Femur (tissue), 1 donor: ENCODE measurements around the gene CD59.

Experiments used
- DNase-seq: peaks from one replicate; pipeline ENCODE4 v3.0.0-alpha.2; 2017

CD59 gene, protein sequence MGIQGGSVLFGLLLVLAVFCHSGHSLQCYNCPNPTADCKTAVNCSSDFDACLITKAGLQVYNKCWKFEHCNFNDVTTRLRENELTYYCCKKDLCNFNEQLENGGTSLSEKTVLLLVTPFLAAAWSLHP

GRCh38 chr11:33736148-33736812 lies at the start of gene CD59:
TSS of gene CD59 (minus strand) at chr11:33736423. CDS start at chr11:33722445, 13,978 bp downstream.
- peak; percentile 95 for DNase-seq

- no peak for DNase-seq
Observed at GRCh38 chr11:33785609-33786008, 49.4 kb upstream of the CD59 start.

DNA sequence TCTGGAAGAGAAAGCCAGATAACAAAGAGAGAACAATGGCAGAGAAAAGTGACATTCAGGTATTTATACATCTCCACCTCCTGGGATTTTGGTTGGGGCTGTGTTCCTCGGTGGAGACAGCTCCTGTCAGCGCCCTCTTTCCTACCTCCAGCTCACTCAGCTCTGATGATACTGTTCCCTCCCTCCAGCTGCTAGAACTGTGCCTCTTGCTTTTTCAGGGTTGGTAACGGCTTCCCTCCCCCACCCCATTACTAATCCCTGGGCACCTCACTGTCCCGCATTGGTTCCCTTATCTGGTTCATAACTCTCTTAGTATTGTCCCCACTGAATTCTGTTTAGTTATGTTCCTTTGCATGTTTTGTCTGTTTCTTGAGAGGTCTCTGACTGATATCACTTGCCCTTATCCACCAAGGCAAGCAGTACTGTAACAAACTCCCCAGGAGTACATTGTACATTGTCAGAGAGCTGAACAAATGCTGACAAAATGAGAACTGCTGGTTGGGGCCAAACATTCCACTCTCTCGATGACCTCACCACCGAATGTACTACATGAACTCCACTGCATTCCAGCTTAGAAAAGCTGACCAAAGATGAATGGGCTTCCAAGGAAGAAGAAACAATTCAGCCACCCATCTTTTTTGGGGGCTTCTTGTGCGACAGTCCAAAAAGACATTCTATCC lies 43.8 kb upstream of the CD59 start:
- peak; percentile 52 for DNase-seq

DNA sequence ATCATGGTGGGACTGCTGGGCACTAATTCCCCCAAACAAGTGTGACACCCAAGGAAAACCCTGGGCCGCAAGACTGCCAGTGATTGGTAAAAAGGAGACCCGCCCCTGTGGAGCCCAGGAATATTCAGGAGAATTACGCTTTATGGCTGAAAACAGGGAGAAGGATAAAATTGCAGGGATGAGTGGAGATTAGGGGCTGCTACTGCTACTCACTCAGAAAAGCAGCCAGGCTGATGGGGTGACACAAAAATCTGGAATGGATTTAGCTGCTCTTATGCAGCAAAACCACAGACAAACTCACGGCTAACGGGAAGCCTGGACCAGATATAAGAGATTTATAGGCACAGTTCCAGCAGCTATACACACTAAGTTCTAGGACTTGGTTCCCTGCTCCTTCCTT lies 42.5 kb upstream of the CD59 start:
- DNase-seq: peak; percentile 75

- DNase-seq: no peak
Observed at GRCh38 chr11:33777906-33778305, 41.7 kb upstream of the CD59 start.

GRCh38 chr11:33775832-33776470 lies 39.7 kb upstream of the CD59 start:
- DNase-seq: no peak

DNA sequence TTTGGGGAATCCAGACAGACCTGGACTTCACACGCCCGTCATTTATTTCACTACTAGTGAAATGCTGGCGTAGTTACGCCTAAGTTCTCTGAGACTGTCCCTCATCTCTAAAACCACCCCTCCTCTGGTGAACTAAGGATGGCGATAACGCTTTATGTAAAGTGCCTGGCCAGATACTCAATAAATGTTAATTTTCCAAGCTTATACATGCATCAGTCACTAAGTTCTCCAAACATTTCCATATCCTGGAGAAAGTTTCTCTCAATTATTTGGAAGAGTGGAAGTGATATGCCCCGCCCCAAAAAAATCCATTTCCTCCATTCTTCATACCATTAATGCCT lies 39.2 kb upstream of the CD59 start:
- no peak for DNase-seq

GRCh38 chr11:33774736-33775466 lies 38.7 kb upstream of the CD59 start:
- DNase-seq: no peak

DNA sequence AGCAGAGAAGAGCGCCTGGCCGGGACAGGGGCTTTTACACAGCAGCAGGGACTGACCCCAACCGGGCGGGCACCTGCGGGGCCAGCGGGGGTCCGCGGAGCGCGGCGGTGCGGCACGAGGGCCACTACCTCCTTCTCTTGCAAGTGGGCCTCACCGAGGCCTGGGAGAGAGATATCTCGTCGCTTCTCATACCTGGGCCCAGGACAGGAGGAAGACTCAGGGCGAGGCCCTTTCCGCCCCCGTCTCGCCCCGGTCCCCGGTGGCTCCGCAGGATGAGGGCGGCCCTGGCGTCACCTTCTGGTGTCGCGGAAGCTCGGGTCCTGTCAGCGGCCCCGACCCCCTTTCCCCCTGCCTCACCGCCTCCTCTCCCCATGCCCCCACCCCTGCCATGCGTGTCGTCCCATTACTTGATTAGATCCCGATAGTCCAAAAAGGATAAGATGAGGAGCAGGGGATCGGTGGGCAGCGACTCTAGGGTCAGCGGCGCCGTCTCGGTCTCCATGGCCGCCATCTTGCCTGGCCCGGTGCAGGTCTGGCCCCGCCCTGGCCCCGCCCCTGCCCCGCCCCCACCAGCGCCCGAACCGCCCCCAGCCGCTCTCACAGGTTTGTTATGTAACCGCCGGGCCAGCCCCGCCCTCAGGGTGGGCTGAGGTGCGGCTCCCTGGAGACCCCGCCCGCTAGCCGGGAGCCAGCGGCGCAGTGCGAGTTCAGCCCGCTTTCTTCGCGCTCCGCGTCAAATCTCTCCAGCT lies 37.9 kb upstream of the CD59 start, which contains the start of gene FBXO3:
TSS of gene FBXO3 (minus strand) at position 534 of the 749 bp plus-strand sequence. CDS start at position 511, 23 bp downstream.
- peak; percentile 94 for DNase-seq

- DNase-seq: no peak
Observed at GRCh38 chr11:33773404-33773986, 37.3 kb upstream of the CD59 start.

GRCh38 chr11:33772870-33773269 lies 36.6 kb upstream of the CD59 start:
- no peak for DNase-seq

- DNase-seq: no peak
Observed at GRCh38 chr11:33772300-33772699, 36.1 kb upstream of the CD59 start.

DNA sequence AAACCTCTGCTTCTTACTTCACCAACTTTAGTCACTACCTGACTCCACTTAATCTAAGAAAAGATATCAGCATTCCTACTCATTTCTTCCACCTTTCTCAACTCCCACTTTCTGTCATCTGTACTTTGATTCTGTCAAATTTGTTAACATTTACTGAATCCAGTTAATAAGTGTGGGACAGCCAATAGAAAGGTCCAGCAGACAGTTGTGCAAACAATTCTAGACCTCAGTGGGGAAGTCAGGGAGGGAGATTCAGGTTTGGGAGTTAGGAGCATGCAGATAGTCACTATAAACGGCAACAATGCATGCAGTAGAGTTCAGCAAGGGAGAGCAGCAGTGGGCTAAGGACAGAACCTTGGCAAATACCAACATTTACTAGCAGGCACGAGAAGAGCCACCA lies 34.0 kb upstream of the CD59 start:
- no peak for DNase-seq

DNA sequence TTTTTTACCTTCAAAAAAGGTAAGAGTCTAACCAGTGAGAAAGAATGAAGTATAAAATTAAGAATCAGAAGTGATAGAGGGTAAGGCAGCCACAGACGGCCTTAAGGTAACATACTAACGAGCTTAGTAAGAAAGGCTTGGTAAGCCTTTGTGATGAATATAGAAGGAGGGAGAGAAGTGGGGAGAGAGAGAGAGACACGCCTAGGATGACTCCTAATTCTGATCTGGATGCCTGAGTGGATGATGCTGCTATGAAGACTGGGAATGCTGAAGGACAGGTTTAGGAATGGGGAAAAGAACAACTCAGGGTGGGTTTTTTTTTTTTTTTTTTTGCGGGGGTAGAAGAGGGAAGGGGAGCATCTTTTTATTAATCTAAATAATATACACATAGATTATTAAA lies 33.3 kb upstream of the CD59 start:
- no peak for DNase-seq

- no peak for DNase-seq
Observed at GRCh38 chr11:33767624-33768023, 31.4 kb upstream of the CD59 start.

- no peak for DNase-seq
Observed at GRCh38 chr11:33766085-33766484, 29.9 kb upstream of the CD59 start.

GRCh38 chr11:33761471-33761870 lies 25.2 kb upstream of the CD59 start:
- no peak for DNase-seq

DNA sequence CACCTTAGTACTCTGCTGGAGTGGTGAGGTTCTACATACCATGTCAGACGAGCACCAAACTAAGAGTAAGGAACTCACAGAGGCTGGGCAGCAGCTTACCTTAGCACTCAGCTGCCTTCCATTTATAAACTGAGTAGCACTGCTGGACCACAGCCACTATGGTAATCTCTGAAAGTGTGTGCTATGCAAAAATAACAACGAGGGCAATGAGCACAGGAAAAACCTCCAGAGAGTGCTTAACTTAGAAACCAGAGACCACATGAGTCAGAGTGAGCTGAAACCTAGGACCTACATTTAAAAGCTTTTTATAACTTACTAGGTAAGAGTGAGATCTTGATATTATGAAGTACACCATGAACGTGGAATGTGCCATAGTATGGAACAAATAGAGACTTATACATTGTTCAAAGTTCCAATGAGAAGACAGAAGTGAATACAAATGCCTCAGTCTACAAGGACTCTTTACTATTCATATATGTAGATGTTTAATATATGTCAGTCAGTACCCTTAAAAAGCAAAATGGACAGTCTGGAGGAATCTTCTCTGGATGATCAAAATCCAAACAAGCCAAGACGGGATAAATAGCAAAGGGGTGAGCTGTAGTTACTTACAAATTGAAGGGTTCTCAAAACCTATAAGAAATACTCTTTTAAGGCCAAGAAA lies 17.2 kb upstream of the CD59 start:
- no peak for DNase-seq

DNA sequence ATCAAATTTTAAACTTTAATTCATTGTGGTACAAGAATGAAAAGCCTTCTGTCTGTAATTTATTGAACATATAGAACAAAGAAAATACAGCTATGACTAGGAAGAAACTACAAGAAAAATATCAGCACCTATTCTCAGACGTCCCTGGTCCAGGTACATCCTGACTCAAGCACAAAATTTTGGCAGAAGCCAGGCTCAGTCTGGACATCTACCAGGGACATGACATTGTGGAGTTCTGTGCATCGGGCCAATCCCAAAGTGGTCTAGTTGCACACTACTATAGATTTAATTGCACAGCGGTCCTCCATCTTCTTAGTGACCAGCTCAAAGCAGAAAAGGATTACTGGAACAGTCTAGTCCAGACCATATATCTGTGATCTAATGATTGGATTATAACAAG lies 15.7 kb upstream of the CD59 start:
- DNase-seq: no peak

DNA sequence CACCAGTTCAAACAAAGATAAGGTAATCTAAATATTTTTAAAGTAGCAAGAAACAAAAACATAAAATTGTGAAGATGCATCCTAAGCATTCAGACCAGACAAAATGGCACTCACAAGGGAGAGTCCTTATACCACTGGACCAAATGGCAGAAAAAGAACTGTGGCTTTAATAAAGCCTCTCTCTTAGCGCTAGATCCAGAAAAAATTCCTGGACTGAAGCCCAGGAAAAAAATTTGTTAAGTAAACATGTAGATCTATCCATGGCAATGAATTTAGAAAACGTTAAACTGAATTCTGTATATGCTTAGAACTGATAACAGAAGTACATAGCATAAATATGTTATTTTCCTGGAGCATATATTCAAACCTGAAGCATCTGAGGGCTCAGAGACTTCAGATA lies 11.8 kb upstream of the CD59 start:
- no peak for DNase-seq

- DNase-seq: no peak
Observed at GRCh38 chr11:33743291-33743690, 7.1 kb upstream of the CD59 start.
